Aorta (tissue), 5 donors: ENCODE data around the gene ALG2. TPM values are rescaled to one million over a fixed set of nuclear protein-coding genes. Genes with fewer than 3 reads are reported as not detected.

ENCODE experiments used
- ATAC-seq: fragments of 200-7000 bp; cut with Tn5 transposase; one replicate; pipeline ENCODE4 v1.9.1; 2022; ENCODE audit warnings: moderate library complexity; ENCODE audit not compliant: low FRiP score
- DNase-seq, 2 donors: peaks; one replicate each; pipeline ENCODE4 v3.0.0-alpha.2; 2020
- H3K27ac ChIP-seq, 2 donors: one replicate each; pipeline ENCODE4 v1.5.1; 2013; ENCODE audit warnings: low read length in 2 of 2, mild to moderate bottlenecking in 2 of 2, moderate library complexity in 2 of 2, control low read depth in 1 of 2, inconsistent platforms in 1 of 2, low read depth in 1 of 2
- H3K27me3 ChIP-seq, 2 donors: one replicate each; pipeline ENCODE4 v1.6.1; 2013; ENCODE audit warnings: control low read depth in 1 of 2, low read length in 1 of 2, mild to moderate bottlenecking in 1 of 2, moderate library complexity in 1 of 2; ENCODE audit not compliant: insufficient read depth in 2 of 2, control insufficient read depth in 1 of 2
- H3K36me3 ChIP-seq, 2 donors: one replicate each; pipeline ENCODE4 v1.6.1; 2013; ENCODE audit warnings: control low read depth in 1 of 2, low read length in 1 of 2, mild to moderate bottlenecking in 1 of 2; ENCODE audit not compliant: insufficient read depth in 2 of 2, control insufficient read depth in 1 of 2
- H3K4me1 ChIP-seq, 2 donors: one replicate each; pipeline ENCODE4 v1.6.1; 2013; ENCODE audit warnings: low read length in 2 of 2, control low read depth in 1 of 2, mild to moderate bottlenecking in 1 of 2, moderate library complexity in 1 of 2; ENCODE audit not compliant: insufficient read depth in 2 of 2, control insufficient read depth in 1 of 2
- H3K4me3 ChIP-seq, 2 donors: one replicate each; pipeline ENCODE4 v1.5.1; 2013; ENCODE audit warnings: low read length in 2 of 2, control low read depth in 1 of 2, mild to moderate bottlenecking in 1 of 2
- H3K9me3 ChIP-seq: one replicate; pipeline ENCODE4 v1.6.1; 2013; ENCODE audit warnings: mild to moderate bottlenecking, low read length; ENCODE audit not compliant: control insufficient read depth
- WGBS, 2 donors: extraction: QIAGEN DNeasy Blood & Tissue Kit; methylation state at CpG; one replicate each; pipeline ENCODE4 v1.1.7; 2013; 5-methylcytosine and 5-hydroxymethylcytosine counted together
- intact Hi-C, 2 donors: fragments of 100-400 bp; cut with DNase I; formaldehyde crosslinking; loops; one replicate each; pipeline versions ENCODE4 v1.14.2 to v1.15.0; 2022
- polyA plus RNA-seq, 2 donors: library from polyadenylated mRNA; stranded (reverse); fragments of 200-250 nt; gene quantifications; one replicate each; pipeline ENCODE4 v1.2.3, GENCODE V29; 2013
- total RNA-seq, 2 donors: library from RNA; stranded (reverse); fragmentation: NEBNext Ultra II Directional; extraction: Animal tissue kit (Norgen Biotek cat#: 25700); gene quantifications; one replicate each; pipeline ENCODE4 v1.2.1, GENCODE V29; 2021
- donor health status: healthy with polysubstance abuse.
- donor health status: Bipolar disorder and iron deficiency.
- donor health status: DM: no; HTN: no; CAD: no.
- donor health status: DM: no; HTN: no; CAD: no.
- donor health status: DM: yes; HTN: yes; CAD: no.

ALG2 gene
- total and polyA plus RNA-seq, 4 donors, result 15.4 to 24.1 (median 19.2) TPM

- Histone ChIP-seq H3K9me3 (no peaks in the 10 kb centered on the region), H3K4me1 (no peaks in the 10 kb centered on the region), H3K27me3 (no peaks in the 10 kb centered on the region), H3K4me3 (no peak overlapping the region), H3K36me3 (no peaks in the 10 kb centered on the region), H3K27ac (no peak overlapping the region)
- WGBS, 2 donors, result 42 to 43% methylated on average over 10 of the region's 10 CpGs
- DNase-seq, result peak; percentile 62 to 82
- ATAC-seq, result peak; percentile 6
- intact Hi-C loops, result loop anchor here in 1 of 2 donors (10.0 kb wide), 2 partner anchors 641 to 1121 kb away; partner anchors contain the start of gene NR4A3
Measured at GRCh38 chr9:99184110-99184474, 37.6 kb downstream of the ALG2 start.

- H3K4me1 ChIP-seq, result no peaks in the 10 kb centered on the region
- intact Hi-C loops, result loop anchor here in 1 of 2 donors (10.0 kb wide), 2 partner anchors 641 to 1121 kb away; partner anchors contain the start of gene NR4A3
- H3K36me3 ChIP-seq, result no peaks in the 10 kb centered on the region
- no peak for DNase-seq
- no peak for ATAC-seq
- WGBS, 2 donors, result 89% methylated on average over 3 of the region's 3 CpGs
- no peaks in the 10 kb centered on the region for H3K9me3 ChIP-seq
- H3K4me3 ChIP-seq, result no peak overlapping the region
- no peak overlapping the region for H3K27ac ChIP-seq
- no peaks in the 10 kb centered on the region for H3K27me3 ChIP-seq
Measured at GRCh38 chr9:99183616-99184015, 38.1 kb downstream of the ALG2 start.

GRCh38 chr9:99182356-99182755 lies 39.4 kb downstream of the ALG2 start:
- Histone ChIP-seq H3K27ac (no peak overlapping the region), H3K4me3 (no peak overlapping the region), H3K36me3 (no peaks in the 10 kb centered on the region), H3K9me3 (no peaks in the 10 kb centered on the region), H3K27me3 (no peaks in the 10 kb centered on the region), H3K4me1 (no peaks in the 10 kb centered on the region)
- ATAC-seq (no peak), DNase-seq (no peak)
- 84 to 85% methylated on average over 3 of the region's 3 CpGs for WGBS, 2 donors
- intact Hi-C loops, result loop anchor here in 1 of 2 donors (10.0 kb wide), 2 partner anchors 642 to 1122 kb away; partner anchors contain the start of gene NR4A3

GRCh38 chr9:99181621-99182020 lies 40.1 kb downstream of the ALG2 start:
- no peaks in the 10 kb centered on the region for H3K4me1 ChIP-seq
- no peaks in the 10 kb centered on the region for H3K27me3 ChIP-seq
- no peak overlapping the region for H3K4me3 ChIP-seq
- DNase-seq (no peak), ATAC-seq (no peak)
- H3K36me3 ChIP-seq, result no peaks in the 10 kb centered on the region
- 82 to 86% methylated on average over 4 of the region's 4 CpGs for WGBS, 2 donors
- intact Hi-C loops, result loop anchor here in 1 of 2 donors (10.0 kb wide), 2 partner anchors 643 to 1123 kb away; partner anchors contain the start of gene NR4A3
- H3K27ac ChIP-seq, result no peak overlapping the region
- H3K9me3 ChIP-seq, result no peaks in the 10 kb centered on the region

- H3K27me3 ChIP-seq, result no peaks in the 10 kb centered on the region
- intact Hi-C loops, result loop anchor here in 1 of 2 donors (10.0 kb wide), 2 partner anchors 644 to 1124 kb away; partner anchors contain the start of gene NR4A3
- DNase-seq, result no peak
- 80% methylated on average over 2 of the region's 2 CpGs for WGBS, 2 donors
- no peak overlapping the region for H3K27ac ChIP-seq
- no peak for ATAC-seq
- no peaks in the 10 kb centered on the region for H3K4me1 ChIP-seq
- H3K4me3 ChIP-seq, result no peak overlapping the region
- H3K9me3 ChIP-seq, result no peaks in the 10 kb centered on the region
- no peaks in the 10 kb centered on the region for H3K36me3 ChIP-seq
Measured at GRCh38 chr9:99181206-99181605, 40.5 kb downstream of the ALG2 start.

- no peak for ATAC-seq
- H3K4me3 ChIP-seq, result no peak overlapping the region
- H3K27me3 ChIP-seq, result no peaks in the 10 kb centered on the region
- H3K9me3 ChIP-seq, result no peaks in the 10 kb centered on the region
- no peaks in the 10 kb centered on the region for H3K4me1 ChIP-seq
- no peaks in the 10 kb centered on the region for H3K36me3 ChIP-seq
- H3K27ac ChIP-seq, result no peak overlapping the region
- no peak for DNase-seq
- WGBS, 2 donors, result 91 to 92% methylated on average over 9 of the region's 9 CpGs
- intact Hi-C loops, result loop anchor here in 1 of 2 donors (10.0 kb wide), 2 partner anchors 644 to 1124 kb away; partner anchors contain the start of gene NR4A3
Measured at GRCh38 chr9:99180662-99181061, 41.1 kb downstream of the ALG2 start.

- Histone ChIP-seq H3K27me3 (no peaks in the 10 kb centered on the region), H3K27ac (no peak overlapping the region), H3K4me3 (no peak overlapping the region), H3K4me1 (no peaks in the 10 kb centered on the region), H3K36me3 (no peaks in the 10 kb centered on the region), H3K9me3 (no peaks in the 10 kb centered on the region)
- DNase-seq, result no peak
- ATAC-seq, result no peak
- intact Hi-C loops, result loop anchor here in 1 of 2 donors (10.0 kb wide), 2 partner anchors 645 to 1125 kb away; partner anchors contain the start of gene NR4A3
- WGBS, 2 donors, result 95% methylated on average over 1 of the region's 1 CpG
Measured at GRCh38 chr9:99180199-99180598, 41.5 kb downstream of the ALG2 start.

GRCh38 chr9:99178912-99179872 lies 42.5 kb downstream of the ALG2 start:
- no peak for DNase-seq
- H3K4me1 ChIP-seq, result no peaks in the 10 kb centered on the region
- no peaks in the 10 kb centered on the region for H3K9me3 ChIP-seq
- no peak overlapping the region for H3K4me3 ChIP-seq
- 95 to 96% methylated on average over 17 of the region's 17 CpGs for WGBS, 2 donors
- no peaks in the 10 kb centered on the region for H3K36me3 ChIP-seq
- intact Hi-C loops, result no loop called here
- H3K27ac ChIP-seq, result no peak overlapping the region
- H3K27me3 ChIP-seq, result no peaks in the 10 kb centered on the region
- ATAC-seq, result no peak
